Measurements from ENCODE around the gene ITGA1.

DNA sequence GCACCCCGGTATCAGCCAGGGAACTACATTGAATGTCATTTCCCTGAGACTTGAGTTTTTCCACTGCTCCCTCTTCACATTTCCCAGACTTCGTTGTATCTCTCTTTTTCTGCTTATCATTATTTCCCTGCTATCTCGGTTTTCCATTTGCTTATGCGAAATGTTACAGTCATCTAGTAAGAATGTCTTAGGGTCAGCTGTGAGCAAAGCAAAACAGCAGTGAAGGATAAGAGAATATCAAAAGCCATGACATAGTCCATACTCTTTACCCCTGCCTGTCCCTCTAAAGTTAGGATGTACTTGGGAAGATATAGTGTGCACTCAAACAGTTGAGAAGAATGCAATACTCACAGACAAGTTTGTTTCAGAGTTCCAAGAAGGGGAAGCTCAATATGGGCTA, 88.7 kb downstream of the ITGA1 start:
- TF ChIP-seq, protein P1, sequence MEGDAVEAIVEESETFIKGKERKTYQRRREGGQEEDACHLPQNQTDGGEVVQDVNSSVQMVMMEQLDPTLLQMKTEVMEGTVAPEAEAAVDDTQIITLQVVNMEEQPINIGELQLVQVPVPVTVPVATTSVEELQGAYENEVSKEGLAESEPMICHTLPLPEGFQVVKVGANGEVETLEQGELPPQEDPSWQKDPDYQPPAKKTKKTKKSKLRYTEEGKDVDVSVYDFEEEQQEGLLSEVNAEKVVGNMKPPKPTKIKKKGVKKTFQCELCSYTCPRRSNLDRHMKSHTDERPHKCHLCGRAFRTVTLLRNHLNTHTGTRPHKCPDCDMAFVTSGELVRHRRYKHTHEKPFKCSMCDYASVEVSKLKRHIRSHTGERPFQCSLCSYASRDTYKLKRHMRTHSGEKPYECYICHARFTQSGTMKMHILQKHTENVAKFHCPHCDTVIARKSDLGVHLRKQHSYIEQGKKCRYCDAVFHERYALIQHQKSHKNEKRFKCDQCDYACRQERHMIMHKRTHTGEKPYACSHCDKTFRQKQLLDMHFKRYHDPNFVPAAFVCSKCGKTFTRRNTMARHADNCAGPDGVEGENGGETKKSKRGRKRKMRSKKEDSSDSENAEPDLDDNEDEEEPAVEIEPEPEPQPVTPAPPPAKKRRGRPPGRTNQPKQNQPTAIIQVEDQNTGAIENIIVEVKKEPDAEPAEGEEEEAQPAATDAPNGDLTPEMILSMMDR (IDR thresholded peaks at IDR 0.05) = no peak
- TF ChIP-seq, protein P2, sequence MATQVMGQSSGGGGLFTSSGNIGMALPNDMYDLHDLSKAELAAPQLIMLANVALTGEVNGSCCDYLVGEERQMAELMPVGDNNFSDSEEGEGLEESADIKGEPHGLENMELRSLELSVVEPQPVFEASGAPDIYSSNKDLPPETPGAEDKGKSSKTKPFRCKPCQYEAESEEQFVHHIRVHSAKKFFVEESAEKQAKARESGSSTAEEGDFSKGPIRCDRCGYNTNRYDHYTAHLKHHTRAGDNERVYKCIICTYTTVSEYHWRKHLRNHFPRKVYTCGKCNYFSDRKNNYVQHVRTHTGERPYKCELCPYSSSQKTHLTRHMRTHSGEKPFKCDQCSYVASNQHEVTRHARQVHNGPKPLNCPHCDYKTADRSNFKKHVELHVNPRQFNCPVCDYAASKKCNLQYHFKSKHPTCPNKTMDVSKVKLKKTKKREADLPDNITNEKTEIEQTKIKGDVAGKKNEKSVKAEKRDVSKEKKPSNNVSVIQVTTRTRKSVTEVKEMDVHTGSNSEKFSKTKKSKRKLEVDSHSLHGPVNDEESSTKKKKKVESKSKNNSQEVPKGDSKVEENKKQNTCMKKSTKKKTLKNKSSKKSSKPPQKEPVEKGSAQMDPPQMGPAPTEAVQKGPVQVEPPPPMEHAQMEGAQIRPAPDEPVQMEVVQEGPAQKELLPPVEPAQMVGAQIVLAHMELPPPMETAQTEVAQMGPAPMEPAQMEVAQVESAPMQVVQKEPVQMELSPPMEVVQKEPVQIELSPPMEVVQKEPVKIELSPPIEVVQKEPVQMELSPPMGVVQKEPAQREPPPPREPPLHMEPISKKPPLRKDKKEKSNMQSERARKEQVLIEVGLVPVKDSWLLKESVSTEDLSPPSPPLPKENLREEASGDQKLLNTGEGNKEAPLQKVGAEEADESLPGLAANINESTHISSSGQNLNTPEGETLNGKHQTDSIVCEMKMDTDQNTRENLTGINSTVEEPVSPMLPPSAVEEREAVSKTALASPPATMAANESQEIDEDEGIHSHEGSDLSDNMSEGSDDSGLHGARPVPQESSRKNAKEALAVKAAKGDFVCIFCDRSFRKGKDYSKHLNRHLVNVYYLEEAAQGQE (IDR thresholded peaks at IDR 0.05; ENCODE audit: insufficient read depth in 1 of 2, low read depth in 2 of 2, low read length in 1 of 2) = no peak

Data from Panc1 (cell line).